Stimulated activated naive CD8-positive, alpha-beta T cell treated with anti-CD3 and anti-CD28 coated beads, Interleukin-15, Interleukin-2, amounts not matched to agents 100 U/mL and 50 U/mL, for 24 hours (primary cell): ENCODE measurements around the gene RFT1.

ENCODE experiments used
- ATAC-seq: fragments of 150-1000 bp; cut with Tn5 transposase; one replicate; pipeline ENCODE4 v1.10.0; 2021
- DNase-seq: peaks from one replicate; pipeline ENCODE4 v3.0.0; 2021

RFT1 gene, protein sequence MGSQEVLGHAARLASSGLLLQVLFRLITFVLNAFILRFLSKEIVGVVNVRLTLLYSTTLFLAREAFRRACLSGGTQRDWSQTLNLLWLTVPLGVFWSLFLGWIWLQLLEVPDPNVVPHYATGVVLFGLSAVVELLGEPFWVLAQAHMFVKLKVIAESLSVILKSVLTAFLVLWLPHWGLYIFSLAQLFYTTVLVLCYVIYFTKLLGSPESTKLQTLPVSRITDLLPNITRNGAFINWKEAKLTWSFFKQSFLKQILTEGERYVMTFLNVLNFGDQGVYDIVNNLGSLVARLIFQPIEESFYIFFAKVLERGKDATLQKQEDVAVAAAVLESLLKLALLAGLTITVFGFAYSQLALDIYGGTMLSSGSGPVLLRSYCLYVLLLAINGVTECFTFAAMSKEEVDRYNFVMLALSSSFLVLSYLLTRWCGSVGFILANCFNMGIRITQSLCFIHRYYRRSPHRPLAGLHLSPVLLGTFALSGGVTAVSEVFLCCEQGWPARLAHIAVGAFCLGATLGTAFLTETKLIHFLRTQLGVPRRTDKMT

DNA sequence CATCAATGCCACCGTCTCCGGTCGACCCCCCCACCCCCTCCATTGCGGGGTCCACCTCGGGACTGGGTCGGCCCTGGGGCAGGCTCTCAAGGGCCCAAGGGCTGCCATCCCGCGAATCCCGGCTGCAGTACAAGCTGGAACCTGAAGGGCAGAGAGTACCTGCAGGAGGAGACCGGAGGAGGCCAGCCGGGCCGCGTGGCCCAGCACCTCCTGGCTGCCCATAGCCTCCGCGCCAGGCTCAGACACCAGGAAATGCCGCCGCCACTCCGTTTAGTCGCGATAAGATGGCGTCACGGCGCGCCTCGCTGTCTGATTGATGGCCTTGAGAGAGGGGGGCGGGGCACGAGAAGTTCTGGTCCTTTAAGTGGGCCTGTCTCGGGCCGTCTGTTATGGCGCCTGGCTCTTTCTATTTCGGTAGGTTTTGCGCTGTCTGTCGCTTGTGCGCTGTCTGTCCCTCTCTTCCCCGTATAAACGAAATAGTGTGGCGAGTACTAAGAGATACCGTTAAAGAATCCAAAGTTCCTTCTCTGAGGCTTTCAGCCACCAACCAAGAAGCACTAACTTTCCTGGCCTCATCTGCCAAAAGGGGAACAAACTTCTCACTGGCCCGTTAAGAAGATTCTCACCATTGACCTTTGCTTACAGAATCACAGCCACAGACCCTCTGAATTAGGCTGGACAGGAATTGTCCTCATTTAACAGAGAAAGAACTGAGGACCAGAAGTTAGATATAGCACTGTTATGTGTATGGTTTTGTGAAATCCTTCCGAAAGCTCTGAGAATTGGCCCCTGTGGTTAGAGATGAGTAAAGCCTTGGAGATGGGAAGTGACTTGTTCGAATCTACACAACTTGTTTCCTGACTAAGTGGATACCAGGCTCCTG, at the start of gene RFT1:
TSS of gene RFT1 (minus strand) at position 257 of the 883 bp plus-strand sequence. CDS start at position 222, 35 bp downstream.
- ATAC-seq, result peak; percentile 94
- DNase-seq, result peak; percentile 99

DNA sequence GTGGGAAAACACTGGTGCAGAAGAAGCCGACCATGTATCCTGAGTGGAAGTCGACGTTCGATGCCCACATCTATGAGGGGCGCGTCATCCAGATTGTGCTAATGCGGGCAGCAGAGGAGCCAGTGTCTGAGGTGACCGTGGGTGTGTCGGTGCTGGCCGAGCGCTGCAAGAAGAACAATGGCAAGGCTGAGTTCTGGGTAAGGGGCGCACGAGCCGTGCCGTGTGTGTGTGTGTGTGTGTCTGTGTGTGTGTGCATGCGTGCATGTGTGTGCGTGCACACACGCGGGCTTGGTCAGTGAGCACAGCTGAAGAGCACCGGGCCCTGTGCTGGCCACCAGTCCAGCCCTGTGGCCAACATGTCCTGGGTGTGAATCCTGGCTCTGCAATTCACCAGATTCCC, 49.3 kb upstream of the RFT1 start:
- ATAC-seq (no peak), DNase-seq (no peak)

DNA sequence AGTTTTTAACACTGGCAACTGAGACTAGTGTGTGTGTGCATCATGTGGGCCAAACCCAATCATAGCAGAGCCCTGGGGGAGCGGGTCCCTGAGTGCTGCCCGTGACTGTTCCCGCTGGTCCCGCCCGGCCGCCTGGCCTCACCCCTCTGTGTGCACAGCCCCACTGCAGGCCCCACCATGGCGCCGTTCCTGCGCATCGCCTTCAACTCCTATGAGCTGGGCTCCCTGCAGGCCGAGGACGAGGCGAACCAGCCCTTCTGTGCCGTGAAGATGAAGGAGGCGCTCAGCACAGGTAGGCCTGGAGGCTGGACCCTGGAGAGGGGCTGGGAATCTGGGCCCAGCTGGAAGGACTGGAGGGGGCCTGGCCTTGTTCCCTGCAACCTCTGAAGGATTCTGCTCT, 48.0 kb upstream of the RFT1 start:
- DNase-seq, result no peak

DNA sequence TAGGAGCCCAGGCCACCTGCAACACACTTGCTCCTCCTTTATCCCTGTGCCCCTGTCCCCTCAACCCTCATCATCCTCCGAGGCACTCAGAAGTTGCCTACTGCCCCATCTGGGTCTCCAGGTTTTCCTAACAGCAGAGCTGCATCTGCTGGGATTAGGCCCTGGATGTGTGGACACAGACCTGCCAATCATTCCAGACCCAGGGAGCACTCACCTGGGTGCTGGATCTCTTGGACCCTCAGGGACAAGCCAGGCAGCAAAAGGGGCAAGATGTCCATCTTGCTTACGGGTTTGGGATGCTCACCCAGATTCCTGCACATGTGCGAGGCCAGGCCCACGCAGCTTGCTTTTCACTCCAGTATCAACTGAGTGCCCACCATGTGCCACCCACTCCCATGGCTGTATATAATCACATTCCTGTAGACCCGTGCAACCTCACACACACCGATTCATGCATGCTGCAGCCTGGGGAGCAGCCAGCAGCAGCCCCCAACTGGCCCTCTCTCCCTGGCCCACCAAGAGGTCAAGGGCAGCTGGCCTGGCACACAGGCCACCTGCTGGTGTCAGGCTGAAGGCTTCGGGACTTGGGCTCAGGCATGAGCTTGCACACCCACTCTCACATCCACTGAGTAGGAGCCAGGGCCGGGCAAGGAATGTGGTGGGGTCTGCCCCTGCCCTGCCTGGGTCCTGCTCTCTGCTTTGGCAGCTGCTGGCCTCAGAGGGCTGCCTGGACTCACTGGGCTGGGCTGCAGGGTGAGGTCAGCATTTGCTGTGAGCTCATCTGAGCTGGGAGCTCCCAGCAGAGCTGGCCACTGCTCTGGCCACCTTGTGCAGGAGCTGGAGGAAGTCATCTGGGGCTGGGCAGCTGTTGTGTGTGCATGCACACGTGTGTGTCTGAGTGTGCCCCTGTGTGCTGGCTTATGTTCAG, 45.6 kb upstream of the RFT1 start:
- ATAC-seq (no peak), DNase-seq (no peak)

More for the DNA sequence above, 48.0 kb upstream of the RFT1 start:
- ATAC-seq, result no peak

DNA sequence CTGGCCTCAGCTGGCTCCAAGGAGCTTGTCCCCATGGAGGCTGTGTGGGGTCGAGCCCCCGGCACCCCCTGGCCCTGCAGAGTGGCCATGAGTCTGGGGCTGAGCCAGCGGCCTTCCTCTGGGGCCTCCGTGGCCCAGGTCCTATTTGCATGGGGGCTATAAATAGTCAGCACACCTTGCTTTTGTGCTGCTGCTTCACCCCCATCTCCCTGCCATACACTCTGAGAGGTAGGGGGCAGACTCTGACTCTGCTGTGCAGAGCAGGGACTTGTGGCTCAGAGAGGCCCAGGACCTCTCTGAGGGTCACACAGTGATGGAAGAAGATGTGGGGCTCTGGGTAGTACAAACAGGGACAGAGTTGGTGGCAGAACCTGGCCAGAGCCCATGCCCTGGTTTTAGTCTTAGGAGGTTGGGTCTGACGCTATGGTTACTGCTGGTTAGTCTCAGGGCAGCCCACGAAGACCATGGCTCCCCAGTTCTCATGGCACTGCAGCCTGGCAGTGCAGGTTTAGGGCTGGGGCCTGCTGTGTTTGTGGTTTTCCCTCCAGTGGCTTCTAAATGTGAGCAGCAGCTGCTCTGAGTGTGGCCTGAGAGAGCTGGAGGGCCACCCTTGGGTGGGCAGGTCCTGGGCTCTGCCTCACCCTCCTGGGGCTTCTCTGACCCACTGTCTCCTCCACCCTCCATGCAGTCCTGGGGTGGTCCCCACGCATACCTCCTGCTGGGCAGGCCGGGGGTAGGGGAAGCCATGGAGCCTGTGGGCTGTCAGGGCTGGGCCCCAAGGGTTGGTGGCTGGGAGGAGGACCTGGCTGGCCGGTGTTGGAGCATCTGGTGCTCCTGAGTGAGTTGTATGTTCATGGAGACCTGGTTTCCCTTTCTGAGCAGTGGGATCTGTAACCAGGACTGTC, 44.4 kb upstream of the RFT1 start:
- ATAC-seq (no peak), DNase-seq (no peak)

DNA sequence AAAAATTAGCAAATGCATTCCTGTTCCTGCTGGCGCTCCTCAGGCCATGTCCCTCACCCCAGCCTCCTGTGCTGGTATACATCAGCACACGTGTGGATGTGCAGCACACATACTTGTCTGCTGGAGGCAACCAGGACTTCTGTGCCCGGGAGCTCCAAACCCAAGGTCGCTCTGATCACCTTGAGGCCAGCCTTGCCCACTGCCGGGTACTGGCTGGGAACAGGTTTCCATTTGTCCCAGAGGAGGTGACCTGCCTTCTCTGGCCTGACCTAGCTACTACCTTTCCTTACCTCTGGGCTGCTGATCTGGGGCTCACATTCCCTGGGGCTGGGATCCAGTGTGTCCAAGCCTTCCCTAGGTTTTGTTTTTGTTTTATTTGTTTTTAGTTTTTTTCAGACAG, 42.9 kb upstream of the RFT1 start:
- DNase-seq, result no peak
- no peak for ATAC-seq

DNA sequence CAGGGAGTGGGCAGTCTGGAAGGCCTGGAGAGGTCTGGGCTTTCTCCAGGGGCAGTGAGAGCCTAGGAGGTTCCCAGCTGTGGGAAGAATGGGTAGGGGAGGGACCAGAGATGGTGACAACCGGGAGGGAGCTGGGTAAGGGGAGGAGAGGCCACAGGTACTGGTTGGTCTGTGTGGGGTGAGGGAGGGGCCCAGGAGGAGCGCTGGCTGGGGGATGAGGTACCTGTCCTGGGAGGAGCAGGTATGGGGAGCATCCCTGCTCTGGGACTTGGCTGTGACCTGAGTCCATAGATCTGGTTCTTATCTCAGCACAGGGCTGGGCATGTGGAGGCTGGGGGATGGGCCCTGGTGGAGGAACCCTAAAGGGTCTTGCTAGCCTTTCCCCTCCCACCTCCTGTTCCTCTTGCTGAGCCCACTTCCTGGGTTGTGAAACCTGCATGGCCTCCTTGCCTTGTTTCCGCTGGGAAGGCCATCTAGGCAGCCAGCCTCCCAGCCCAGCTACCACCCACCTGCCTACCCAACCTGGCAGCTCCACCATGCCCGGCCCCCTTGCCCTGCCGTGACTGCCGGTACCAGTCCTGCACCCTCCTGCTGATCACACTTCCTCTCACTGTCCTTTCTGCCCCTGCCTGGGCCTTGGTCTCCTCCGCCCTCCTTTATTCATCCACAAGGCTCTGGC, 41.7 kb upstream of the RFT1 start:
- DNase-seq, result no peak

DNA sequence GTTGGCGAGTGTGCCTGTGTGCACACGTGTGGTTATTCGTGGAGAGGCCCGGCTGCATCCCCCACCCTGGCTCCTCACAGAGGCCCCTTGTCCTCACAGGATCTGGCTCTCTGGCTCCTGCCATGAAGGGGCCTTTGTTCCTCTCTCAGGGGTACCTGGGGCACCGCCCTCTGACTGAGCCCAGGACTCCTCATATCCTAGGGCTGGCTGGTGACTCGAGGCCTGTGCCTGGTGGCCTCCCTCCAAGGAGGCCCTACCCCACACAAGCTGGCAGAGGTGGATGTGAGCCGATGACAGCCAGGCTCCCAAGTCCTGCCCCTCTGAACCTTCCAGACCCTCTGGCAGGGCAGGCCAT, 40.8 kb upstream of the RFT1 start:
- ATAC-seq (no peak), DNase-seq (no peak)

More for the DNA sequence above, 41.7 kb upstream of the RFT1 start:
- no peak for ATAC-seq

DNA sequence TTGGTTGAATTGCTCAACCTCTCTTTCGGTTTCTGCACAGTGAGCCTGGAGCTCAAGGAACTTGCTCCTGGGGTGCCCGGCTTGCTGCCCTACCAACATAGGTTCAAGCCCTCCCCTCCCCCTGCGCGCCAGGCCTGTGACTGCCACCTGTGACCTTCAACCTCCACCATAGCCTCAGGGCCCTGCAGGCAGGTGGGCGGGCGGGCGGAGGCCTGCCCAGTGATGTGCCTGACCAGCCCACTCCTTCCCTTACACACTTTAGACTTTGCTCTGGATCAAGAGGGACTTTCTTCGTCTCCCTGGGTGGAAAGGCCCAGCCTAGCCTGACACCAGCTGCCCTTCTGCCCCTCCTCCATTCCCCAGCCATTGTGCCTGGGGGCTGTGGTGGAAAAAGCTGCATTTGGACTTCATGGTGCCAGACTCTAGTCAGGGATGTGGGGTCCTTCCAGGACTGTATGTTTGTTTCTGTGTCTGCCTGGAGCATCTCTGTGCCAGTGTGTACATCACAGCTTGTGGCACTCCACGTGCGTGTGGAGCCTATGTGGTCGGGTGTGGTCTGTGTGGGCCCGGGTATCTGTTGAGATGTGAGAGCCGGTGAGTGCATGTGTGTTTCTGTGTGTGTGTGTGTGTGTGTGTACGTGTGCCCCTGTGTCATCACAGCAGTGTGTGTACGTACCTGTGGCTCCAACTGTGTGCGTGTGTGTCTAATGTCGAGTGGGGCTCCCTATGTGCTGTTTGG, 40.3 kb upstream of the RFT1 start:
- ATAC-seq, result peak; percentile 20
- peak; percentile 39 for DNase-seq

DNA sequence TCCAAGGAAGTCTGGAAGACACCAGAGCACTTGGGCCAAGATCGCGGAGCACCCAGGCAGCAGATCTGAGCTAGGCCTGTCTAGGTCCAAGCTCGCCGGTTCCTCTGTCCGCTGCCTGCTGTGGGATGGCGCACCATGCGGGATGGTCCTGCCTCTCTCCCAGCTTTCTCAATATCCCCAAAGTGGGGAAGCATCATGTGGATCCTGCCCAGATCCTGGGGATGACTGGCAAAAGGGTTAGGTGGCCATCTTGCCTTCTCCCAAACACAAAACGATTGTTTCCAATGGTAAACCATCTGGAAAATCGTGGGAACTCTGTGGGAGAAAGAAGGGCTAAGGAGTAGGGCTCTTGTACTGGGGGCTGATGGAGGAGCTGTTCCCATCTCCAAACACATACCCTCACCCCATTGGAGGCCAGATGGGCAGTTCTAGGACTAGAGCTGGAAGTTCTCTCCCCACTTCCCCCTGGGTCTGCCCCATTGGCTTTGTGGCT, 39.6 kb upstream of the RFT1 start:
- ATAC-seq (no peak), DNase-seq (no peak)

DNA sequence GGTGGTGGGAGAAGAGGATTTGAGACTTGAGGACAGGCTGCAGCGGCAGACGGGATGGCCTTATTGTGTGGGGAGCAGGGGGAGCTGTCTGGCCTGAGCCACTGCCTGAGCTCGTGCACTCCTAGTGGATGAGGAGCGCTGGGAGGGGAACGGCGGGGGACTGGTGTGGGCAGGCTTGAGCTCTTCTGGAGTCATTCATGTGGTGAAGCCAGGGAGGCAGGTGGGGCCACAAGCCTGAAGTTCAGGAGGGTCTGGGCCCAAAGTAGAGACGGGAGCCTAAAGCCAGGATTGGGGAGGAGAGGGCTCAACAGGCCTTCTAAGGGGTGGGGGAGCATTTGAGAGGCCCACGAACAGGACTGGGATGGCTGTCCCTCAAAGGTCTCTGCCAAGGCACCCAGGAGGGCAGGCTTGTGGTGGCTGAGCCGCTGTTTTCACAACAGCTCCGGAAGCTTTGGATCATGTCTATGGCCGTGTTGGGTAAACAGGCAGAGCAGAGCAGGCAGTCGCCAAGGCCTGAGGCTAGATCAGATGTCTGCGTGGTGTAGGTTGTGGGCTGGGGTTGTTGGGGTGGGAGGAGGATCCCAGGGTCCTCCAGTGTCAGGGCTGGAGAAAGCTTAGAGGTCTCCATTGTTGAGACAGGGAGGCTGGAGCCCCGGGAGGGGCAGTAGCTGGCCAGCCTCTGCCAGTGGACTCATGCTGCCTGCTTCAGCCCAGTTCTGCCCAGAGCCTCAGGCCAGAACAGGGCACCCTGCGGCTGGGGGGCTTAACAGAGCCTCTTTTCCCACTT, 39.0 kb upstream of the RFT1 start:
- no peak for DNase-seq
- ATAC-seq, result no peak

DNA sequence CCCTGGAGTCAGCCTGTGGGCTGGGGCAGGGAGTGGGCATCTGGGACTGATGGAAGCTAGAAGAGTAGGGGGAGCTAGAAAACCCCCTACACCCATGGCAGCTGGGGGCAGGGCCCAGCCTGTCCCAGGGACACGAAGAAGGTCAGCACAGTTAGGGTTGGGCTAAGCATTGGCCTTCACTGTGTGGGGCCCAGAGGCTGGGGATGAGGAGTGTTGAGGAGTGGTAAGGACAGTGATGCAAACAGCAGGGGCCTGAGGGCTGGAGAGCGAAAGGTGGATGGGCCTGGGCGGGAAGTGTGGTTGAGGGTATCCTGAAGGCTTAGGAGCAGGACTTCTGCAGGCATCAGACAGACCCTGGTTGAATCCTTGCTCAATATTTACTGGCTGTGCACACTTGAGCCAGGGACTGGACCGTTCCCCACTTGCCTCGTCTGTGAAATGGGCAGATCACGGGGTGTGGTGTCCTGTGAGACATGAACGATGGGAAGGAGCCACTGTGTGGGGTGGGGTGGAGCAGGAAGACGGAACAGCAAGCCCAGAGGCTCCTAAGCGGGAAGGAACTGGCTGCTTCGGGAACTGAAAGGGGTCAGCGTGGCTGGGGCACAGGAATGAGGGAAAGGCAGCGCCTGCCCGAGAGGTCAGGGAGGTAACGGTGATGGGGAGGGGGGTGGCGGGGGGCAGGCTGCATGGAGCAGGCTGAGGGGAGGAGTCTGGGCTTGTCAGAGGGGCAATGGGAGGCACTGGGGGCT, 38.1 kb upstream of the RFT1 start:
- no peak for DNase-seq
- no peak for ATAC-seq

DNA sequence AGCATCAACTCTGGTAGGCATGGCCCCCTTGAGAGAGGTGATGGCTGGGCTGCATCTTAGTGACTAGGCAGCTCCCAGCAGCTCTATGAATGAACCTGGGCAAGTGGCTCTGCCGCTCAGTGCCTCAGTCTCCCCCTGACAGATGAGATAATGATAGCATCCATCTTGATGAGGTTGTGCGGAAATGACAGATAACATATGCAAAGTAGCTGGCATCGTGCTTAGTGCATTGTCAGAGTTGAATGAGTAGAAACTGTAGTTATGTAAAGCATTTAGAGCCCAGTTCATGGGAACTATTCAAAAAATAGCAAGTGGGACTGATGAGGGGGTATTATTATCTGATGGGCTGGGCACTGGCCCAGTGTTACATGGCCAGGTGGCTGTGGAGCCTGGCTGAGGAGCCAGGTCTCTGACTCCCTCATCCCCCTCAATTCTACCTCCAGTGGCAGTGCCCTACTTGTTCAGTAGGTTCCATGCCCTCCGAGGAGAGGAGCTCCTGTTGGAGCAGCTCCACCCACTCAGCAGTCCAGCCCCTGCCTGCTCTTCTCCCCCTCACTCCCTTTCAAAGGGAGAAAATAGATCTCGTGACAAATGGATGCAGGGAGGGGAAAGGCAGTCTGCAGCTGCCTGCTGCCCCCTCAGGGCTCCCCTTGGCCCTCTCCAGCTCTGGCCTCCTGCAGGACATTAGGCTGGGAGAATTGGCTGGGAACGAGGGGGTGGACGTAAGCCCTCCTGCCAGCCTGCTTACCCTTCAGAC, 37.4 kb upstream of the RFT1 start:
- DNase-seq, result no peak
- no peak for ATAC-seq

DNA sequence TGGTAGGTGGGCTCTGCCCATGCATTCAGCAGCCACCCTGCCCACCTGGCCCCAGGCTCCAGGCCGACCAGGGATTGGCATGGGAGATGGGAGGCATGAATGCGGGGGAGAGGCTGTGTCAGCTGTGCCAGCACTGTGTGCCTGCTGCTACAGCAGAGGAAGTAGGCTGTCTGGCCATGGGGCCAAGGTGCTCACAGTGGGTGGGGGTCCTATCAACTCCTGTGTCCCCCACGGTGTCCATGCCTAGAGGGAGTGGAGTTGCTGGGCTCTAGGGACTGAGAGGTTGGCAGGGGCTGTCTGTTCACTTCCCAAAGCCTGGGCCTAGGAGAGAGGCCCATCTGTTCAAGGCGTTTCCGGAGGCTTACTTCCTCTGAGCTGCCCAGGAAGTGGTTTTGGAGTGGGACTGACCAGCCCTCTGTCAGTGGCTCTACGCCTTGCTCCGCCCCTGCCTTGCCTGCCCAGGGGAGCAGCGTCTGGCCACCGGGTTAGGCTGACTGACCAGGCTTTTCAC, 36.6 kb upstream of the RFT1 start:
- ATAC-seq (no peak), DNase-seq (no peak)

DNA sequence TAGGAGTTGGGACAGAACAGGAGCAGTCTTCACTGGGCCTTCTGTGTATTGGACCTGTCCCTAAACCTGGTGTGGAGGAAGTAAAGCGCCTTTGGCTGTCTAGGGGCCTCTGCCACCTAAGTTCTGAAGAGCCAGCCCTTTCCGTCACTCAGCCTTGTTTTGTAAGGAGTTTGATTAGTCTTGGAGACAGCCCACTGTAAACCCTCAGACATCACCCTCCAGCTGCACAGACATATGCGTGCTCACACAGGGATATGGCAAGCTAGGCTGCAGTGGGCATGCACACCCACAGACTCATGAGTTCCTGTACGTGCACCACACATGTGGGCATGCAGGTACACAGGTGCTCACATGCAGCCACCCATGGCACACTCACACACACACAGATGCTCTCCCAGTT, 36.0 kb upstream of the RFT1 start:
- DNase-seq, result no peak
- ATAC-seq, result no peak

DNA sequence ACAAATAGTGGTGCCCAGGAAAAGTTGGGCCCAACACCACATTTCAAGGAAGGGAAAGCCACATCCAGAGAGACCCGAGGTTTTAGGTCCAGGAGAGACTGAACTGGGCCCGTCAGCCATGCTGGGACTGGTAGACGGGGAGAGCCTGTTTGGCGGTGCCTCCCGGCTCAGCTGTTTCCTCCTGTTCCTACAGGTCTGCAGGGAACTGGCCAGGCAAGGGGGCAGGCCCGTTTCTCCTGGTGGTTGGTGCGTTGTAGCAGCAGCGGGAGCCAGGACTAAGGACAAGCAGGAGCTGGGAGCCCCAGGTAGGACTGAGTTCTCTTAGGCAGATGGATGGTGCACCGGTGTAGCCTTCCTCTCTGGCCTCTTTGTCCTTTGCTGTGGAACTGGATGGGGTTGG, 34.7 kb upstream of the RFT1 start:
- no peak for DNase-seq
- no peak for ATAC-seq
